K562 (cell line): ENCODE results near the gene TRAPPC2L. TPM values are rescaled to one million over a fixed set of nuclear protein-coding genes. Genes with fewer than 3 reads are reported as not detected.

Experiments
- ATAC-seq: fragments of 200-7000 bp; cut with Tn5 transposase; 3 replicates; pipeline ENCODE4 v1.9.1; 2020; ENCODE audit warnings: moderate library complexity
- BruUV-seq: library from RNA; stranded (reverse); fragments of 400-500 nt; replicated peaks from 2 replicates; lab custom pipeline; 2021; lab: Mats Ljungman, UMichigan
- CTCF ChIA-PET: fragments of 300-600 bp; formaldehyde crosslinking; extraction: SDS; loops from one replicate; lab custom pipeline; 2021; ENCODE audit warnings: low intra/inter-chr PET ratio; lab: Yijun Ruan, JAX
- POLR2A ChIA-PET: fragments of 300-600, 350-650 bp; sonication (Branson Sonifier 250); formaldehyde crosslinking; extraction: SDS; loops from one replicate; lab custom pipeline; 2021; ENCODE audit warnings: antibody characterized with exemption, inconsistent platforms; lab: Yijun Ruan, JAX
- DNase-seq, 4 experiments: peaks; one replicate each; pipeline versions ENCODE4 v3.0.0 to v3.0.0-alpha.2; 2011 to 2018; ENCODE audit warnings: low spot score in 3 of 4, mixed read lengths in 3 of 4; ENCODE audit errors: extremely low read depth in 1 of 4
- FAIRE-seq: peaks from 2 replicates; lab custom pipeline; 2011; peaks lifted over from hg19 to GRCh38; lab: Jason Lieb, UNC
- H2AFZ ChIP-seq: 2 replicates; pipeline ENCODE4 v1.6.0; 2011; ENCODE audit warnings: low read depth, low read length, control low read depth, inconsistent platforms
- H3K27ac ChIP-seq: fragments of 200-600 bp; 3 replicates; pipeline ENCODE4 v1.8.0; 2011; ENCODE audit warnings: low read depth, mild to moderate bottlenecking, control low read depth, inconsistent platforms, low read length, moderate library complexity, mixed read lengths; ENCODE audit errors: extremely low read depth
- H3K27me3 ChIP-seq, 2 experiments: fragments of 300-600 bp in 1 of 2; 2 replicates in 1 of 2; 3 replicates in 1 of 2; pipeline versions ENCODE4 v1.6.0 to v1.8.0; 2011; ENCODE audit warnings: inconsistent platforms in 2 of 2, low read length in 2 of 2, mild to moderate bottlenecking in 1 of 2, mixed read lengths in 1 of 2, moderate library complexity in 1 of 2; ENCODE audit not compliant: control insufficient read depth in 2 of 2, insufficient read depth in 2 of 2
- H3K36me3 ChIP-seq: fragments of 300-600 bp; 3 replicates; pipeline ENCODE4 v1.8.0; 2011; ENCODE audit warnings: mild to moderate bottlenecking, low read length, inconsistent platforms; ENCODE audit not compliant: control insufficient read depth, insufficient read depth
- H3K4me1 ChIP-seq, 2 experiments: fragments of 200-600 bp in 1 of 2; replicated peaks in 1 of 2; 2 replicates in 1 of 2; 3 replicates in 1 of 2; pipeline versions ENCODE4 v1.5.1 to v1.8.0; 2011; ENCODE audit warnings: inconsistent platforms in 2 of 2, low read length in 2 of 2, mild to moderate bottlenecking in 1 of 2, mixed read lengths in 1 of 2, moderate library complexity in 1 of 2; ENCODE audit not compliant: control insufficient read depth in 2 of 2, insufficient read depth in 2 of 2
- H3K4me2 ChIP-seq: 2 replicates; pipeline ENCODE4 v1.6.1; 2011; ENCODE audit warnings: low read length, control low read depth, inconsistent platforms, mixed read lengths; ENCODE audit not compliant: insufficient read depth
- H3K4me3 ChIP-seq: fragments of 200-600 bp; sonication (generic), shearing (Covaris generic); 2 replicates; pipeline ENCODE4 v1.5.1; 2016; ENCODE audit warnings: control low read depth, inconsistent platforms
- H3K79me2 ChIP-seq: fragments of 200-600 bp; 3 replicates; pipeline ENCODE4 v1.8.0; 2011; ENCODE audit warnings: low read length, inconsistent platforms; ENCODE audit not compliant: control insufficient read depth, insufficient read depth
- H3K9ac ChIP-seq, 2 experiments: 2 replicates each; pipeline versions ENCODE4 v1.6.0 to v1.6.1; 2011; ENCODE audit warnings: low read depth in 2 of 2, low read length in 2 of 2, control low read depth in 1 of 2, inconsistent platforms in 1 of 2, mild to moderate bottlenecking in 1 of 2, mixed read lengths in 1 of 2; ENCODE audit not compliant: insufficient read depth in 1 of 2
- H3K9me1 ChIP-seq: one replicate; pipeline ENCODE4 v1.6.0; 2011; ENCODE audit warnings: inconsistent platforms, mild to moderate bottlenecking, low read length, moderate library complexity; ENCODE audit not compliant: control insufficient read depth, insufficient read depth
- H3K9me3 ChIP-seq: replicated peaks from 2 replicates; pipeline ENCODE4 v1.5.1; 2011; ENCODE audit warnings: low read depth, low read length, inconsistent platforms; ENCODE audit not compliant: control insufficient read depth, insufficient read depth
- H4K20me1 ChIP-seq: replicated peaks from 2 replicates; pipeline ENCODE4 v1.6.1; 2011; ENCODE audit warnings: low read length, inconsistent platforms, mixed read lengths; ENCODE audit not compliant: control insufficient read depth, insufficient read depth
- CXXC5 ChIP-seq: fragments of 250-450 bp; sonication (Bioruptor Pico); IDR thresholded peaks from 2 replicates; pipeline ENCODE4 v1.8.0; 2022; ENCODE audit warnings: inconsistent platforms, mild to moderate bottlenecking, moderate library complexity
- EGR1 ChIP-seq: fragments of 450-650 bp; conservative IDR thresholded peaks from 2 replicates; pipeline ENCODE4 v1.6.1; 2017; ENCODE audit warnings: mild to moderate bottlenecking
- PRPF4 ChIP-seq: fragments of 200-400 bp; formaldehyde crosslinking; IDR thresholded peaks from one replicate; pipeline ENCODE4 v1.6.1; 2017; ENCODE audit warnings: low read length, low read depth, mild to moderate bottlenecking; ENCODE audit not compliant: insufficient read depth, poor library complexity, severe bottlenecking
- RBM22 ChIP-seq: fragments of 200-400 bp; formaldehyde crosslinking; IDR thresholded peaks from 2 replicates; pipeline ENCODE4 v1.6.1; 2018; ENCODE audit warnings: low read length, low read depth; ENCODE audit not compliant: poor library complexity, severe bottlenecking
- SIN3A ChIP-seq, 2 experiments: fragments of 150-350 bp in 1 of 2; IDR thresholded peaks; 2 replicates each; pipeline ENCODE4 v1.6.1; 2011 to 2016; ENCODE audit warnings: borderline replicate concordance in 2 of 2, low read depth in 2 of 2, low read length in 2 of 2, mild to moderate bottlenecking in 2 of 2, moderate library complexity in 2 of 2; ENCODE audit not compliant: control insufficient read depth in 1 of 2
- SLC30A9 ChIP-seq: fragments of 250-450 bp; sonication (Bioruptor Pico); IDR thresholded peaks from 2 replicates; pipeline ENCODE4 v1.8.0; 2022; ENCODE audit warnings: mild to moderate bottlenecking, moderate library complexity
- ZFPM2 ChIP-seq: fragments of 250-450 bp; sonication (Bioruptor Pico); IDR thresholded peaks from 2 replicates; pipeline ENCODE4 v1.5.1; 2022; ENCODE audit warnings: mild to moderate bottlenecking
- WGBS: fragments of 100-300 bp; shearing (Covaris generic); methylation state at CpG from one replicate; pipeline ENCODE4 v1.1.6; 2016; ENCODE audit warnings: low coverage, mixed read lengths; ENCODE audit not compliant: insufficient coverage; ENCODE audit errors: missing lambda C conversion rate; 5-methylcytosine and 5-hydroxymethylcytosine counted together
- in situ Hi-C: fragments of 300-500 bp; cut with MboI; formaldehyde crosslinking; loops from 4 replicates; pipeline ENCODE4 v1.15.0; 2018; ENCODE audit warnings: inconsistent platforms, mixed read lengths
- intact Hi-C: fragments of 100-400 bp; cut with micrococcal nuclease; formaldehyde crosslinking; loops from 2 replicates; pipeline ENCODE4 v1.14.2; 2022
- polyA plus RNA-seq, 8 experiments: library from polyadenylated mRNA; depleted of rRNA in 4 of 8; stranded (reverse) in 5 of 8; unstranded in 3 of 8; fragments of >200 nt; fragmentation: Nextera tagmentation in 2 of 8; fragmentation: Illumina TruSeq in 1 of 8; extraction: Ambion mirVana in 2 of 8; extraction: Trizol in 1 of 8; gene quantifications; 2 replicates each; pipeline versions ENCODE4 v1.2.1 to v1.2.3, GENCODE V29; 2011 to 2014; ENCODE audit warnings: inconsistent platforms in 1 of 8, missing spikeins in 1 of 8
- total RNA-seq, 7 experiments: library from RNA; depleted of rRNA in 6 of 7; stranded (reverse); fragments of >200 nt in 6 of 7; fragmentation: Illumina TruSeq in 2 of 7; extraction: Trizol in 2 of 7; gene quantifications; 2 replicates each; pipeline versions ENCODE4 v1.2.1 to v1.2.3, GENCODE V29; 2011 to 2021; ENCODE audit warnings: low replicate concordance in 1 of 7
- TF ChIP-seq, protein P1 (sequence below): fragments of 450-650 bp; formaldehyde crosslinking; IDR thresholded peaks from 2 replicates; pipeline ENCODE4 v1.4.0; 2022; ENCODE audit warnings: missing genetic modification characterization

TRAPPC2L gene
- total and polyA plus RNA-seq, 9 of the 15 experiments (the other 6 are each of a cell fraction or from before 2014, with no cell fraction given): 60.4 to 398 (median 97.5) TPM

DNA sequence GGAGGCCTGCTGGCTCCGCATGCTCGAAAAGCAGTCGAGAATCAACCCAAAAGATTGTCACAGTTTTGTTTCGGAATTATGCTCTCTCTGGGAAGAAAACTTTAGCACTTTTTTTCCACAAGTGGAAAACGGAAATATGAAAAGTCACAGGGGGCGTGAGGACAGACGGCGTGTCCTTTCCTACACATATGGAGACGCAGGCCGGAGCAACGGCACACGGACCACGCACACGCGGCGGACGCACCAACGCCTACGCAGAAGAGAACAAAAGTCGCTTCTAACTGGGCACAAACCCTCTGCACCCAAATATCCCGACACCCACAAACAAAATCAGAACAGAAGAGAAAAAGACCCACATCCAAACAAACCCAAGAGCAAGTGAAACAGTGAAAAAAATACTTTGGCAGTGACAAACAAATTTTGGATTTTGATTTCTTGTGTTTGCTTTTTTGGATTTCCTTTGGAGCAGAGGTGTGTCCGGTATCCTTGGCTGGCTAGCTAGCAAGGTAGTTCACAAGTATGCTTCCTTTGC lies 18.8 kb downstream of the TRAPPC2L start:
- H3K27ac ChIP-seq: no peak overlapping the region
- in situ Hi-C loops (no loop called here), intact Hi-C loops (no loop called here)
- over 99% methylated on average over 21 of the region's 22 CpGs for WGBS
- H3K9me3 ChIP-seq: no peaks in the 10 kb centered on the region
- no peak overlapping the region for H3K4me3 ChIP-seq
- peaks cover 9% of the 10 kb centered on the region for H3K9me1 ChIP-seq
- DNase-seq (no peak), ATAC-seq (no peak), FAIRE-seq (peak; percentile 35)
- POLR2A ChIA-PET: interaction anchor here (0.7 to 0.8 kb wide), 2 partner anchors 9 to 18 kb away, joined by 3 read pairs; no protein-coding TSS in a partner anchor
- H2AFZ ChIP-seq: no peak overlapping the region
- TSS peak; percentile 50 for BruUV-seq
- no peaks in the 10 kb centered on the region for H3K27me3 ChIP-seq
- CTCF ChIA-PET: no interaction called here
- H3K79me2 ChIP-seq: no peaks in the 10 kb centered on the region
- TF ChIP-seq ZFPM2 (CRISPR knock-in tag) (no peak), EGR1 (no peak), SLC30A9 (CRISPR knock-in tag) (no peak), CXXC5 (CRISPR knock-in tag) (no peak), RBM22 (peak; percentile 91), PRPF4 (no peak), SIN3A (IDR thresholded peaks at IDR 0.05; ENCODE audit: borderline replicate concordance in 2 of 2, control insufficient read depth in 1 of 2, low read depth in 2 of 2, low read length in 2 of 2) (no peak)
- TF ChIP-seq, protein P1, sequence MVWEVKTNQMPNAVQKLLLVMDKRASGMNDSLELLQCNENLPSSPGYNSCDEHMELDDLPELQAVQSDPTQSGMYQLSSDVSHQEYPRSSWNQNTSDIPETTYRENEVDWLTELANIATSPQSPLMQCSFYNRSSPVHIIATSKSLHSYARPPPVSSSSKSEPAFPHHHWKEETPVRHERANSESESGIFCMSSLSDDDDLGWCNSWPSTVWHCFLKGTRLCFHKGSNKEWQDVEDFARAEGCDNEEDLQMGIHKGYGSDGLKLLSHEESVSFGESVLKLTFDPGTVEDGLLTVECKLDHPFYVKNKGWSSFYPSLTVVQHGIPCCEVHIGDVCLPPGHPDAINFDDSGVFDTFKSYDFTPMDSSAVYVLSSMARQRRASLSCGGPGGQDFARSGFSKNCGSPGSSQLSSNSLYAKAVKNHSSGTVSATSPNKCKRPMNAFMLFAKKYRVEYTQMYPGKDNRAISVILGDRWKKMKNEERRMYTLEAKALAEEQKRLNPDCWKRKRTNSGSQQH (CRISPR knock-in tag): no peak
- H3K4me2 ChIP-seq: no peak overlapping the region
- H3K9ac ChIP-seq: no peak overlapping the region
- H4K20me1 ChIP-seq: peaks cover 12% of the 10 kb centered on the region; the same call in 1 of the 2 replicates
- H3K4me1 ChIP-seq: peaks cover 13 to 65% of the 10 kb centered on the region in 2 experiments; a peak in 4 of 5 replicates
- H3K36me3 ChIP-seq: peaks cover 69% of the 10 kb centered on the region; the same call in 2 of the 3 replicates
